Gastrocnemius medialis (tissue), 4 donors: ENCODE results near the gene CCDC68.

Experiments used
- POLR2A ChIP-seq, 2 donors: fragments of 450-650 bp; IDR thresholded peaks; one replicate each; pipeline ENCODE4 v1.6.1; 2017; ENCODE audit warnings: antibody characterized with exemption in 2 of 2, mild to moderate bottlenecking in 2 of 2, moderate library complexity in 2 of 2
- TF ChIP-seq, protein P1 (sequence below), 5 experiments: fragments of 450-650 bp in 3 of 5; fragments of 200-600 bp in 2 of 5; sonication (generic) in 2 of 5; IDR thresholded peaks in 4 of 5; conservative IDR thresholded peaks in 1 of 5; 1 replicate in 4 of 5; 2 replicates in 1 of 5; pipeline ENCODE4 v1.5.1; 2016 to 2019; ENCODE audit warnings: antibody characterized with exemption in 5 of 5, mild to moderate bottlenecking in 3 of 5, moderate library complexity in 3 of 5

DNA sequence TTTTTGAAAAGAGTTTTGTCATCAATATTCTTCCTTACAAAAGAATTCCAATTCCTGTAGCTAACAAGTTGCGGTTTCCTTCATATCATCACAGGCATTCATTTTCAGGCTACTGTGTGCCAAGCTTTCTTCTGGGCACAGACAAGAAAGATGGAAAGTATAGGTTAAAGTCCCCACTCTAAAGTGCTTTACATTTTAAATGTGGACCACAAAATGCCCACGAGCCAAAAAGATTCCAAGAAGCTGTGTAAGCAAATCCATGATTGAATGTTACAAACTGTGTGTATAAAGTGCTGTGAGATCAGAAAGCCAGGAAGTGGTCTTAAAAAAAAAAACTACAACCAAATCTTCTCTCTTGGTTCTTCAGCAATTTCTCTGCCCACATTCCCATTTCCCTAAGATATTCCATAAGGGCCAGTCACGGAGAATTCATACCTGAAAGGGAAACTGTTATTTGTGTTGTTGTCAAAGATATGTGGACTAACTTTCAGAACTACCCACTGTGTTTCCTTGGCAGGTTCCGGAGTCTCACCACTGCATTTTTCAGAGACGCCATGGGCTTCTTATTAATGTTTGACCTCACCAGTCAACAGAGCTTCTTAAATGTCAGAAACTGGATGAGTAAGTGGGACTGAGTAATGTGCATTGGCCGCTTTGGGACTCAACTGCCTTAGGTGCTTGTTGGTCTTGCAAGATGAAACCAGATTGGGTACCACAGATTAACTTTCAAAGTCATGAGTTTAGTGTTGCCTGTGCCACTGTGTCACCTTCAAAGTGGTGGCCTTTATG lies 75.3 kb downstream of the CCDC68 start:
- TF ChIP-seq, protein P1, sequence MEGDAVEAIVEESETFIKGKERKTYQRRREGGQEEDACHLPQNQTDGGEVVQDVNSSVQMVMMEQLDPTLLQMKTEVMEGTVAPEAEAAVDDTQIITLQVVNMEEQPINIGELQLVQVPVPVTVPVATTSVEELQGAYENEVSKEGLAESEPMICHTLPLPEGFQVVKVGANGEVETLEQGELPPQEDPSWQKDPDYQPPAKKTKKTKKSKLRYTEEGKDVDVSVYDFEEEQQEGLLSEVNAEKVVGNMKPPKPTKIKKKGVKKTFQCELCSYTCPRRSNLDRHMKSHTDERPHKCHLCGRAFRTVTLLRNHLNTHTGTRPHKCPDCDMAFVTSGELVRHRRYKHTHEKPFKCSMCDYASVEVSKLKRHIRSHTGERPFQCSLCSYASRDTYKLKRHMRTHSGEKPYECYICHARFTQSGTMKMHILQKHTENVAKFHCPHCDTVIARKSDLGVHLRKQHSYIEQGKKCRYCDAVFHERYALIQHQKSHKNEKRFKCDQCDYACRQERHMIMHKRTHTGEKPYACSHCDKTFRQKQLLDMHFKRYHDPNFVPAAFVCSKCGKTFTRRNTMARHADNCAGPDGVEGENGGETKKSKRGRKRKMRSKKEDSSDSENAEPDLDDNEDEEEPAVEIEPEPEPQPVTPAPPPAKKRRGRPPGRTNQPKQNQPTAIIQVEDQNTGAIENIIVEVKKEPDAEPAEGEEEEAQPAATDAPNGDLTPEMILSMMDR (IDR thresholded peaks at IDR 0.05 in 4 of 5, conservative IDR thresholded peaks at IDR 0.05 in 1 of 5): no peak
- TF ChIP-seq POLR2A (IDR thresholded peaks at IDR 0.05): no peak
